ENCODE measurements around the gene NACC2. TPM values are rescaled to one million over a fixed set of nuclear protein-coding genes. Genes with fewer than 3 reads are reported as not detected.

The NACC2 gene
- total RNA-seq, 4 donors from 2014 or later, result 45.6 to 55.7 (median 49.8) TPM

DNA sequence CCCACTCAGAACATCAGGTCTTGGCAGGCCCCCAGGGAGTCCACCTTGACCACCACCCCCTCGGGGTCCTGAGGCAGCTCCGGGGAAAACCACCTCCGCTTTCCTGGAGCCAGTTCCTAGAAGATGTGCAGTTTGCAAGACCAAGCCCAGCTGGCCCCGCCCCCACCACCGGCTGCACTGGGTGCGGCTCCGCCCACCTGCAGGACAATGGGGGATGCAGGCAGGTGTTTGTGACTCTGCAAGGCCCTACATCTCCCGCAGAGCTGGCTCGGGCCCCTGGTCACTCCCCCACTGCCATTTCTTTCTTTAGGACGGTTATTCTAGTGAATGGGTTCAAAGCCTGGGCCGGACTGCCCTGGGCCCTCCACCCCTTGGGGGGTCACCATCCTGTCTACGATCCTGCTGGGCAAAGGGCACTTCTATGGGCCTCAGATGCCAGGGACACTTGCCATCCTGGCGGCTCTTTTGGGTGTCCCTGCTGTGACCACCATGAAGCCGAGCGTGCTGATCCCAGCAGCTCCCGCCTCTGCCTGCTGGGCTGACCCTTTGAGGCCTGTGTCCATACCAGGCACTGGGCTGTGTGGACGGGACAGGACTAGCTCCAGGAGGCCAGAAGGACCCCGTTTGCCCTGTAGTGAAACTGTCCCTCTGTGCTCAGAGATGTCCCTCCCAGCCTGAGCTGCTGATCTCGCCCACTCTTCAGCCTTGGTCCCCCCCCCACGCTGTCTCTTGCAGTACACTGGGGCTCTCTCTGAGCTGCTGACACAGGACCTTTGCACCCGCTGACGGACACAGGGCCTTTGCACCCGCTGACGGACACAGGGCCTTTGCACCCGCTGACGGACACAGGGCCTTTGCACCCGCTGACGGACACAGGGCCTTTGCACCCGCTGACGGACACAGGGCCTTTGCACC is 5.9 kb upstream of the NACC2 start:
- TF ChIP-seq POLR2A (IDR thresholded peaks at IDR 0.05) (no peak), EP300 (IDR thresholded peaks at IDR 0.05) (no peak)
- TF ChIP-seq, protein P1, sequence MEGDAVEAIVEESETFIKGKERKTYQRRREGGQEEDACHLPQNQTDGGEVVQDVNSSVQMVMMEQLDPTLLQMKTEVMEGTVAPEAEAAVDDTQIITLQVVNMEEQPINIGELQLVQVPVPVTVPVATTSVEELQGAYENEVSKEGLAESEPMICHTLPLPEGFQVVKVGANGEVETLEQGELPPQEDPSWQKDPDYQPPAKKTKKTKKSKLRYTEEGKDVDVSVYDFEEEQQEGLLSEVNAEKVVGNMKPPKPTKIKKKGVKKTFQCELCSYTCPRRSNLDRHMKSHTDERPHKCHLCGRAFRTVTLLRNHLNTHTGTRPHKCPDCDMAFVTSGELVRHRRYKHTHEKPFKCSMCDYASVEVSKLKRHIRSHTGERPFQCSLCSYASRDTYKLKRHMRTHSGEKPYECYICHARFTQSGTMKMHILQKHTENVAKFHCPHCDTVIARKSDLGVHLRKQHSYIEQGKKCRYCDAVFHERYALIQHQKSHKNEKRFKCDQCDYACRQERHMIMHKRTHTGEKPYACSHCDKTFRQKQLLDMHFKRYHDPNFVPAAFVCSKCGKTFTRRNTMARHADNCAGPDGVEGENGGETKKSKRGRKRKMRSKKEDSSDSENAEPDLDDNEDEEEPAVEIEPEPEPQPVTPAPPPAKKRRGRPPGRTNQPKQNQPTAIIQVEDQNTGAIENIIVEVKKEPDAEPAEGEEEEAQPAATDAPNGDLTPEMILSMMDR (IDR thresholded peaks at IDR 0.05), result no peak
- Histone ChIP-seq H3K4me3 (no peak overlapping the region), H3K27ac (no peak overlapping the region), H3K36me3 (no peaks in the 10 kb centered on the region), H3K27me3 (no peaks in the 10 kb centered on the region), H3K9me3 (no peaks in the 10 kb centered on the region), H3K4me1 (peaks cover 0 to 38% (median 13%) of the 10 kb centered on the region in 4 donors)
- DNase-seq (ENCODE audit: low spot score in 2 of 2), result no peak
- 62 to 69% methylated on average over 20 to 24 of the region's 30 CpGs for WGBS, 2 donors

DNA sequence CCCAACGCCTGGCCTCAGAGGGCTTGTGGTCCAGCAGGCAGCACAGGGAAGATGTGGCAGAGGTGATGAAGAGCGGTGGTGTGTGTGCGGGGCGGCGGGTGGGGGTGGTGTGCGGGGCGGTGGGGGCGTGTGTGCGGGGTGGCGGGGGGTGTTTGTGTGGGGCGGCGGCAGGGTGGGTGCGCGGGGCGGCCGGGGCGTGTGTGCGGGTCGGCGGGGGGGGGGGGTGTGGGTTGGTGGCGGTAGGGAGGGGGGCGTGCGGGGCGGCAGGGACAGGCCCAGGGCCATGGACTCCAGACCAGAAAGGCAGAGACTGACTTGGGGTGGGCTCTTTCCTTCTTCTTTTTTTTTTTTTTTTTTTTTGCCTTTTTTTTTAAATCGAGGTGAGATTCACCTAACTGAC is 4.5 kb upstream of the NACC2 start:
- TF ChIP-seq POLR2A (IDR thresholded peaks at IDR 0.05), result no peak
- TF ChIP-seq, protein P1 (IDR thresholded peaks at IDR 0.05), result no peak
- TF ChIP-seq EP300 (IDR thresholded peaks at IDR 0.05), result no peak
- no peaks in the 10 kb centered on the region for H3K9me3 ChIP-seq
- 57 to 62% methylated on average over 15 of the region's 25 CpGs for WGBS, 2 donors
- H3K4me3 ChIP-seq, result no peak overlapping the region
- no peaks in the 10 kb centered on the region for H3K36me3 ChIP-seq
- peaks cover 0 to 30% (median 5%) of the 10 kb centered on the region in 4 donors for H3K4me1 ChIP-seq
- no peaks in the 10 kb centered on the region for H3K27me3 ChIP-seq
- DNase-seq (ENCODE audit: low spot score in 2 of 2), result no peak
- no peak overlapping the region for H3K27ac ChIP-seq

DNA sequence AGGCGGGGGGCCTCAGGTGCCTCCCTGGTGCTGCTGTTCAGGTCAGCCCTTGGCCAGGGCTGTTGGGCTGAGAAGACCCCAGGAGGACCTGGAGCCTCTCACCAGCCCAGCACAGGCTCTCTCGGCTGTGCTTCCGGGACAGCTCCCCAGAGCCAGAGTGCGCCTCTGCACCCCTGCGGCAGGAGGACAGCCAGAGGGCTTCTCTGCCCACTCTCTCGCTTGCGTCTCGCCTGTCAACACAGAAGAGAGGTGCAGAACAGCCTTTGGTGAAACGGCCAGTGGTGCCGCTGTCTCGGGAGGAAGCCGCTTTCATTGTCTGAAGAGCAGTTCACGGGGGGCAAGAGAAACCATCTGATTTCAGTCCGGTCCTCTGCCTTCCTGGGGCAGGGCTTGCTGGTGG is 3.8 kb upstream of the NACC2 start:
- TF ChIP-seq, protein P1 (IDR thresholded peaks at IDR 0.05), result no peak
- TF ChIP-seq EP300 (IDR thresholded peaks at IDR 0.05), result no peak
- no peak for TF ChIP-seq POLR2A (IDR thresholded peaks at IDR 0.05)
- no peak overlapping the region for H3K4me3 ChIP-seq
- 63% methylated on average over 12 of the region's 14 CpGs for WGBS, 2 donors
- H3K36me3 ChIP-seq, result no peaks in the 10 kb centered on the region
- H3K4me1 ChIP-seq, result peaks cover 0 to 25% (median 5%) of the 10 kb centered on the region in 4 donors
- no peak for DNase-seq (ENCODE audit: low spot score in 2 of 2)
- no peak overlapping the region for H3K27ac ChIP-seq
- H3K27me3 ChIP-seq, result no peaks in the 10 kb centered on the region
- no peaks in the 10 kb centered on the region for H3K9me3 ChIP-seq

DNA sequence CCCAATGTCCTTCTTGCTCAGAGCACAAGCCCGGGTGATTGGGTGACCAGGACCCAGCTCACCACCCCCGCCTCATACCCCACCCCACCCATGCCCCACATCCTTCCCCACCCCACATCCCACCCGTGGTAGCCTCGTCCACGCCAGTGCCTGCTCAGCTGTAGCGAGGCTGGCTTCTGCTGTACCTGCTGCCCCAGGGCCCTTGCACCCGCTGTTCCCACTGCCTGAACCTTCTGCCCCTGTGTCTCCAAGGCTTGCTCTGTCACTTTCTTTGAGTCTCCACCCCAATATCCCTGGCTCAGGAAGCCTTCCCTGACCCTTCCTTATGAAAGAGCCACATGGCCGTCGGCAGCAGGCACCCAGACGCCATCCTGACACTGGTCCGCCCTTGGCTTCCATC is 3.1 kb upstream of the NACC2 start:
- no peaks in the 10 kb centered on the region for H3K36me3 ChIP-seq
- peaks cover 0 to 31% (median 5%) of the 10 kb centered on the region in 4 donors for H3K4me1 ChIP-seq
- TF ChIP-seq, protein P1 (IDR thresholded peaks at IDR 0.05), result no peak
- TF ChIP-seq EP300 (IDR thresholded peaks at IDR 0.05) (no peak), POLR2A (IDR thresholded peaks at IDR 0.05) (no peak)
- DNase-seq (ENCODE audit: low spot score in 2 of 2), result no peak
- no peak overlapping the region for H3K4me3 ChIP-seq
- 83 to 91% methylated on average over 11 of the region's 11 CpGs for WGBS, 2 donors
- no peaks in the 10 kb centered on the region for H3K9me3 ChIP-seq
- H3K27me3 ChIP-seq, result no peaks in the 10 kb centered on the region
- H3K27ac ChIP-seq, result no peak overlapping the region

DNA sequence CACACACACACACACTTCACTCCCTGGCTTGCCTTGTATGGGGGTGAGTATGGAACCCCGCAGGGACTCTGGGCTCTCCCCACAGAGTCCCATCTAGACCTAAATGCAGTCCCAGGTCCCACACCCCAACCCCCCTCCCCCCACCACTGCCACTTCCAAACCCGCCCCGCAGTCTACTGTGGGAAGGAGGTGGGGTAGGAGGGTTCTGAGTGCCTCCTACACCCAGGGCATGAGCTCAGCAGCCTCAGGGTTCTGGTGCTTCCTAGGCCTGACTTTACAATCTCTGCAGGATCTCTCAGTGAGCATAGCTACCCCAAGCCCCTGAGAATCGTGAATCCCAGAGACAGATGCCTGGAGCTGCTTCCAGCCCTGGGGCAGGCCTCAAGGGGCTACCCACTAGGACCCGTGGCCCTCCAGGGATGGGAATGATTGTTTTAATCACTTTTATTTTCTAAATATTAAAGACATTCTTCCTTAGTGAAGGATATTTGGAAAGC is 1.5 kb upstream of the NACC2 start:
- TF ChIP-seq, protein P1 (IDR thresholded peaks at IDR 0.05), result no peak
- TF ChIP-seq EP300 (IDR thresholded peaks at IDR 0.05) (no peak), POLR2A (IDR thresholded peaks at IDR 0.05) (no peak)
- WGBS, 2 donors, result 77 to 81% methylated on average over 3 to 5 of the region's 5 CpGs
- H3K36me3 ChIP-seq, result peaks cover 0 to 5% (median 0%) of the 10 kb centered on the region in 3 donors
- peaks cover 0 to 48% (median 20%) of the 10 kb centered on the region in 4 donors for H3K4me1 ChIP-seq
- H3K4me3 ChIP-seq, result no peak overlapping the region
- peak overlapping the region in 1 of 4 donors; percentile 91 for H3K27ac ChIP-seq
- H3K27me3 ChIP-seq, result no peaks in the 10 kb centered on the region
- no peak for DNase-seq (ENCODE audit: low spot score in 2 of 2)
- H3K9me3 ChIP-seq, result no peaks in the 10 kb centered on the region
